Stimulated activated naive CD4-positive, alpha-beta T cell (primary cell): Measurements from ENCODE around the gene MGAT3.

Experiments used
- DNase-seq, 6 experiments: peaks; one replicate each; lab custom pipeline; 2025; lab: John Stamatoyannopoulos, UW

MGAT3 gene

GRCh38 chr22:39513791-39514190, 57.0 kb downstream of the MGAT3 start:
- DNase-seq: no peak

GRCh38 chr22:39514373-39514973, 57.7 kb downstream of the MGAT3 start:
- peak; percentile 17 to 54 (median 30) for DNase-seq

- DNase-seq: no peak
These were observed 58.6 kb downstream of the MGAT3 start for GRCh38 chr22:39515266-39516050.

- DNase-seq: no peak
These were observed 60.7 kb downstream of the MGAT3 start for GRCh38 chr22:39517470-39517869.

- no peak for DNase-seq
These were observed 61.5 kb downstream of the MGAT3 start for GRCh38 chr22:39518144-39518786.

- peak in 1 of 6 experiments; percentile 35 for DNase-seq
These were observed 62.3 kb downstream of the MGAT3 start for GRCh38 chr22:39518996-39519680.

- DNase-seq: peak in 1 of 6 experiments; percentile 95
These were observed 62.9 kb downstream of the MGAT3 start for GRCh38 chr22:39519681-39520225.

- peak; percentile 90 to 97 (median 94) for DNase-seq
These were observed 63.7 kb downstream of the MGAT3 start, which contains the start of gene ATF4 for GRCh38 chr22:39520226-39521105. TSS of gene ATF4 (plus strand) at chr22:39520562. CDS start at chr22:39521446, 884 bp downstream.

GRCh38 chr22:39521106-39521885, 64.5 kb downstream of the MGAT3 start:
- DNase-seq: peak in 1 of 6 experiments; percentile 26

GRCh38 chr22:39522091-39522490, 65.3 kb downstream of the MGAT3 start:
- peak in 1 of 6 experiments; percentile 32 for DNase-seq

GRCh38 chr22:39522567-39523300, 65.9 kb downstream of the MGAT3 start:
- peak in 1 of 6 experiments; percentile 34 for DNase-seq

- no peak for DNase-seq
These were observed 67.4 kb downstream of the MGAT3 start for GRCh38 chr22:39524089-39524752.

- no peak for DNase-seq
These were observed 68.2 kb downstream of the MGAT3 start for GRCh38 chr22:39524753-39525657.

- no peak for DNase-seq
These were observed 68.8 kb downstream of the MGAT3 start for GRCh38 chr22:39525658-39525975.

- peak in 3 of 6 experiments; percentile 14 to 21 (median 17) for DNase-seq
These were observed 69.9 kb downstream of the MGAT3 start for GRCh38 chr22:39526736-39527171.

GRCh38 chr22:39527481-39527961, 70.7 kb downstream of the MGAT3 start:
- no peak for DNase-seq

- no peak for DNase-seq
These were observed 71.4 kb downstream of the MGAT3 start for GRCh38 chr22:39528080-39528661.
